Glomerular endothelial cell (primary cell): ENCODE results near the gene AFF4. TPM values are rescaled to one million over a fixed set of nuclear protein-coding genes. Genes with fewer than 3 reads are reported as not detected.

ENCODE experiments used
- DNase-seq: peaks from one replicate; pipeline ENCODE4 v3.0.0-alpha.2; 2011; ENCODE audit warnings: low read depth, low spot score; ENCODE audit errors: extremely low read depth
- total RNA-seq: library from RNA; depleted of rRNA; stranded (reverse); fragments of >200 nt; gene quantifications from 2 replicates; pipeline ENCODE4 v1.2.3, GENCODE V29; 2015

Gene AFF4
- total RNA-seq, 1 donor from 2014 or later, result 70.6 TPM

DNA sequence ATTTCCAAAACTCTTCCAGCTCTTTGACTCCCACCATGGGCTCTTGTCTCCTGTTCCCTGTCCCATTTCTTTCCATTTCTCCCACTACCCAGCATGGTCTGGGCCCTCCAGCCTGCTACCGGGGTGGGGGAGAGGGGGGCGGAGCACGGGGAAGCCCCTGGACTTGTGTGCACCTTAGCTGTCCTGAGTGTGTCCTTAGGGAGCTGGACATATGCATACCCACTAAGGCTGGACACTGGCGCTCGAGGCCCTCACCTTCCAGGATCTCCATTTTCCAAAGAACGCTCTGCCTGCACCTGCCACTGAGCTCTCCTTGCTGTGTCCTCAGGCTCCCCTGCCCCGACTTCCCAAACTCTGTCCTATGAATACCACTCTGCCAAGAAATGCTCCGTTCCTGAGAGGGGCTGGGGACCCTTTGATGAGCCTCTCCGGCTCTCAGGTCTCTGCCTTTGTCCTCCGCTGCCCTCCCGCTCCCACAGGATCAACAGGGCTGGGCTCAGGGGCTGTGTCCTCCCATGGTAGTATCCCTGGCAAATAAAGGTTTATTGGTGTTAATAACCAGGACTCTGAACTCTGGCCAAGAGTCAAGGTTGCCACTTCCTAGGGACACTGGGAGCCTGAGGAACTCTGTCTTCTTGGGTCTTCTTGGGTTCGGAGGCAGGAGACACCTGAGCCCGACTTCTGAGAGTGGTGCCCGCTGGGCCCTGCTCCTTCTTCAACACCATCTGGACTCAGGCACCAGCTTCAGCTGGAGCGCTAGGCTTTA is 132.2 kb downstream of the AFF4 start:
- DNase-seq, result no peak

DNA sequence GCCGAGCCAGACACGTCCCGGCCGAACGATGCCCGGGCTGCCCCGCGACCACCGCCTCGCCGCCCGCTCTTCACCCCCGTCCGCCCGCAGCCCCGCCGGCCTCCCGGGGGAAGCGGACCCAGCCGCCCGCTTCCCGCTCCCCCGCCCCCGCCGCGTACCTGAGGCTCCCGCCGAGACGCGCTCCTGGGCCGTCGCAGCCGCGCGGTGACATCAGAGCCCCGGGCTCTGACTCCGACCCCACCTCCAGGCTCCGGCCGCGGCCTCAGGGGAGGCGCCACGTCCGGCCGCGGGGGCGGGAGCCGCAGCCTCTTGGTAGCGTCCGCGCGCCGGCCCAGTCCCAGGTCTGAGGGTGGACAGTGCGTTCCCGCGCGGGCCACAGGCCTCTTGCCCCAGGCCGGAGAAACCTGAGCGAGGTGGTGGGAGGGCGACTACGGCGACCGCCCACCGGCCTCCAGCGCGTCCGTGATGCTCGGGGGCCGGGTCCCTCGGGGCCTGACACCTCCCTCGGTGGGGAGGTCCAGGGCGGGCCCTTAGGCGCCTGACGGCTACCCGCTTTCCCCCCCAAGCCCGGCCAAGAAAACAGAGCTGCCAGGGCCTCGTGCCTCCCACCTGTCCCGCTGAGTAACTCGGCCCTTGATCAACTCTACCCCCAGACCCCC is 132.9 kb downstream of the AFF4 start, which contains the start of gene SHROOM1:
SHROOM1 (minus strand) TSS at position 212 of the 659 bp plus-strand sequence. CDS start 4,507 bp downstream, outside the sequence.
- DNase-seq, result no peak

DNA sequence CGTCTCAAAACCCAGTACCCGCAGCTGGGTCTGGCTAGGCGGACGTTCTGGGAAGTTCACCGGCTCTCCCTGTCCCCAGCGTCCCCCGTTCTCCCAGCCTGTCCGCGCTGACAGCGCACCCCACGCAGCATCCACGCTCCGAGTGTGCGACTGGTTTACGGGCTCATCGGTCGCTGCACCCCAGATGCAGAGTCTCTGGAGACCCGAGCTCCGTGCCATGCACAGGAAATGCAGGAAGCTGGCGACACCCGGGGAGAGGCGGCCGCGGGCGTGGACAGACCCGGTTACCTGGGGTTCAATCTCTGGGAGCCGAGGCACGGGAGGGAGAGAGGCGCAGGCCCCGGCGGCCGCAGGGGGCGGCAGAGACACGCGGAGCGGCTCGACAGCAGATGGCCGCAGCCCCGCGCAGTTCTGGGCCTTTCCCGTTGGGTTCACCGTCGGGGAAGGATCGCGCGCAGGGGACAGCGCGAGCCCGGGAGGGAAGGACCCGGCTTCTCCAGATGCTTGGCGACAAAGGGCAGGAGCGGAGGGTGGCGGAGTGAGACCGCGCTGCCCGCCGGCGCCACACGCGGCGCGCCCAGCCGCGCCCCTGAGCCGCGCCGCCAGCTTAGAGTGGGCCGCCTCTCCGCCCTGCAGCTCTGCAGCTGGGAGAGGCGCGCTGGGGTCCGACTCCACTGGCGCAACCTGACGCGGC is 133.5 kb downstream of the AFF4 start:
- DNase-seq, result no peak

DNA sequence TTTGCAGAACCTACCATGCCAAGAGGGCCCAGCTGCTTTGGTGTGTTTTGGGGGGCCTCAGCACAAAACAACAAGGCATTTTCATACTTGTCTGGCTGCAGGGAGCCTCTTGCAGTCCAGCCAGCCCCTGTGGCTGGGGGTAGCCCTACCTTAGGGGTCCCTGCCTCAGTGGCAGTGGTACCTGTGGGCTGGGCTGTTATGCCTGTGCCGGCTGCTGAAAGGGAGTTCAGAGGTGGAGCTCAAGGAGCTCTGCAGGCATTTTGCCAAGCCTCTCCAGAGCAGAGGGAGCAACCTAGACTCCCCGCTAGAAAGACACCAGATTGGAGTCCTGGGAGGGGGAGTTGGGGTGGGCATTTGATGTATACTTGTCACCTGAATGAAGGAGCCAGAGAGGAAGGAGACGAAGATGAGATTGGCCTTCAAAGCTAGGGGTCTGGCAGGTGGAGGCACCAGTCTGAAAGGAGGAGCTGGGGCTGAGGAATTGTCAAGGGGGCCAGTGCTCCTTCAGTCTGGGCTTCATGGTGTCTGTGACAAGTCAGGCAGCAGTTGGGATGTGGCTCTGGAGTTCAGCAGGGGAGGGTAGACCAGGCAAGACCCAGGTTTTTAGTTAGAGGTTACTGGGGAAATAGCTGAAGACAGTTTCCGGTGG is 134.5 kb downstream of the AFF4 start:
- DNase-seq, result no peak

DNA sequence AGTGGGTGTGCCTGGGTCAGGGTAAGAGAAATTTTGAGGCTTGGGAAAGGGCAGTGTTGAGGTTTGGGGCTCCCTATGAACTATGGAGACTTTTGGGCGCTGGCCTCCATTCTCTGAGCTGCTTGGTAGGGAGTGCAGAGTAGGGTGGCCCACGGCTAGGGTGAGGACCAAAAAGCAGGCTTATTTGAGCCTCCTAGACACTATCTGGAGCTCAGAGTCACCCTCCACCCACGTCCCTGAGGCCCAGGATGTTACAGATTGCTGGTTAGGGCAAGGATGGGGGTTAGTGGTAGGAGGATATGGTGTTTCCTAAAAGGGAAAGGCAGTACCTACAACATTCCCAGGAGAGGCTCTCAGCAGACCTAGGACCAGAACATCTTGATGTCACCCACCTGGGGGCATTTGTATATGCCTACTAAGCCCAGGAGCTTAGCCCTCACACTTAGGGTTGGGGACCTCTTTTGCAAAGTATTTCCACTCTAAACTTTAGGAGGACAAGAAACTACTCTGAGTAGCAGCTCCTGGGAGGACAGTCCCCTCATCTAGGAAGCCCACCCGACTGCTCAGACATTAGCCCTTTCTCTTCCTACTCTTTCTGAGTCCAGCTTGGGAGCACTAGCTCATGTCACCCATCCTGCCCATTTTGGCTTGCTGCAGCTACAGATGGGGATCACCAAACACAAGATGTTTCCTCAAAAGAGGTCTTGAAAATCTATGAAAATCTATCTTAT is 135.3 kb downstream of the AFF4 start:
- no peak for DNase-seq

DNA sequence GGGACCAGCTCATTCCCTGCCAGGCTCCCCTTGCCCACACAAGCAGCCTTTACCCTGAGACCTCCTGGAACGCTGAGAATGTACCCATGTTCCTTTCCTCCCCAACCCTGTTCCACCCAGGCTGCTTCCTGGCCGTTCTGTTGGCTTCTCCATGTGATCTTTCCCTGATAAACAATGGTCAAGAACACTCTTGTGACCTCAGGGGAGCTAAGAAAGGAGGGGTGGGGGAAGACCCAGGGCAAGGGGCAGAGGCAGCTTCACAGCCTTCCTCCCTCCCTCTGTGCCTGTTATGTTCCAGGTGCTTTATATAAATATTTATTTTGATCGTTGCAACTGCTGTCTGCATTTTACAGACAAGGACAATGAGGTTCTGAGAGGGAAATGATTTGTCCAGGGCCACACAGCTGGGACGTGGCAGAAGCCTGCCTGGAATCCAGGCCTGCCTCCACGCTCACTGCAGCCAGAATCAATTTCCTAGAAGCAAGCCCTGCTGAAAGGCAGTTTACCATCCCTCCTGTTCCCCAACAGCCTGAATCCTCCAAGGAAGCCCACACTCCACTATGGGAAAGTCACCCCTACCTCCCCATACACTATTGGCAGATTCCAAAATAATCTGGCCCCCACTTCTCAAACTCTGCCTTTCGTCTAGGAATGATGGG is 136.9 kb downstream of the AFF4 start:
- no peak for DNase-seq

DNA sequence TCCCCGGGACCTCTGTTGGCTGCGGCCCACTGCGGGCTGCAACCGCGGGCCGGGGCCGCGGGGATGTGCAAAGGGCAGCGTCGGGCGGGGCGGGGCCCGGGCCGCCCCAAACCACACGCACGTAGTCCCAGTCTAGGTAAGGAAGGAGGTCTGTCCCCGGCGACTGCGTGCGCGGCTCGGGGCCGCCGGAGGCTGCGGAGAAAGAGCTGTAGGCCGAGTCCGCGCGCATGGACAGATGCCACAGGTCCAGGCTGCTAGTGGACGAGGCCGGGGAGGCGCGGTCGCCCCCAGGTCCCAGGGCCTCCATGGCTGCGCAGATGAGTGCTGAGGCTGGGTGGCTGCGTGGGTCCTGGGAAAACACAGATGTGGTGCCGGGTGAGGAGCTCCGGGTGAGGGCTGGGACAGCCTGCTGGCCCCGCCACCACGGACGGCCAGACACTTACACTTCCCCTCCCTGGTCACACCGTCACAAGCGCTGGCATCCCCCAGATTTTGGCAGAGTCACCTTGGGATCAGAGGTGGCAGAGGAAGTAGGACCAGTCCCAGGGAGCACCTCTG is 137.5 kb downstream of the AFF4 start:
- DNase-seq, result no peak

Other genes starting within 250 kb of the AFF4 start
- 7.1 and 13.7 TPM in 2 replicates for gene KIF3A, start 226.1 kb downstream of the AFF4 start, total RNA-seq
- not detected in 2 replicates for gene CCNI2, start 216.2 kb downstream of the AFF4 start, total RNA-seq
- gene SEPTIN8, start 186.4 kb downstream of the AFF4 start, total RNA-seq, result 60.4 and 65.0 TPM in 2 replicates
- not detected in 2 replicates for gene SOWAHA, start 150.3 kb downstream of the AFF4 start, total RNA-seq
- 12.1 and 18.2 TPM in 2 replicates for gene SHROOM1, start 133.0 kb downstream of the AFF4 start, total RNA-seq
- 0.35 TPM in 1 of 2 replicates, not detected in the other for gene GDF9, start 97.2 kb downstream of the AFF4 start, total RNA-seq
- 158 and 165 TPM in 2 replicates for gene UQCRQ, start 97.0 kb downstream of the AFF4 start, total RNA-seq
- gene LEAP2, start 90.0 kb downstream of the AFF4 start, total RNA-seq, result 0.10 and 0.76 TPM in 2 replicates
- 21.4 and 21.7 TPM in 2 replicates for gene ZCCHC10, start 62.9 kb upstream of the AFF4 start, total RNA-seq
- 90.5 and 91.8 TPM in 2 replicates for gene HSPA4, start 88.4 kb upstream of the AFF4 start, total RNA-seq